GOT3 (cell line): Measurements from ENCODE around the gene F2R.
"Not testable (repeated sequence)": the region's sequence is repeated elsewhere in the genome, so short reads cannot be mapped to it uniquely, and the experiment has no call there.

ENCODE experiments used
- DNase-seq: peaks from one replicate; lab custom pipeline; 2025; ENCODE audit warnings: mixed read lengths; lab: John Stamatoyannopoulos, UW

Gene F2R

GRCh38 chr5:76720988-76721569, 5.2 kb downstream of the F2R start:
- no peak for DNase-seq

- DNase-seq = no peak
Measured at GRCh38 chr5:76723266-76723665, 7.3 kb downstream of the F2R start.

- DNase-seq = no peak
Measured at GRCh38 chr5:76723906-76724305, 8.0 kb downstream of the F2R start.

GRCh38 chr5:76724871-76725270, 8.9 kb downstream of the F2R start:
- DNase-seq = no peak

GRCh38 chr5:76728965-76729364, 13.0 kb downstream of the F2R start:
- no peak for DNase-seq

- DNase-seq = no peak
Measured at GRCh38 chr5:76729373-76730290, 13.7 kb downstream of the F2R start.

GRCh38 chr5:76732405-76733048, 16.6 kb downstream of the F2R start:
- DNase-seq = no peak

- no peak for DNase-seq
Measured at GRCh38 chr5:76733049-76733417, 17.1 kb downstream of the F2R start.

GRCh38 chr5:76735762-76736545, 20.0 kb downstream of the F2R start:
- DNase-seq = no peak

- DNase-seq = no peak
Measured at GRCh38 chr5:76736679-76737556, 21.0 kb downstream of the F2R start.

GRCh38 chr5:76737846-76738245, 21.9 kb downstream of the F2R start:
- no peak for DNase-seq

GRCh38 chr5:76741506-76741905, 25.6 kb downstream of the F2R start:
- DNase-seq = not testable (repeated sequence)

GRCh38 chr5:76742583-76742982, 26.7 kb downstream of the F2R start:
- no peak for DNase-seq

- no peak for DNase-seq
Measured at GRCh38 chr5:76744632-76745031, 28.7 kb downstream of the F2R start.

- DNase-seq = no peak
Measured at GRCh38 chr5:76745670-76746069, 29.7 kb downstream of the F2R start.

- no peak for DNase-seq
Measured at GRCh38 chr5:76746677-76747076, 30.8 kb downstream of the F2R start.

- DNase-seq = no peak
Measured at GRCh38 chr5:76747706-76748105, 31.8 kb downstream of the F2R start.

- no peak for DNase-seq
Measured at GRCh38 chr5:76751291-76751690, 35.4 kb downstream of the F2R start.

GRCh38 chr5:76754668-76755078, 38.7 kb downstream of the F2R start:
- no peak for DNase-seq

GRCh38 chr5:76755779-76756637, 40.1 kb downstream of the F2R start:
- DNase-seq = no peak
